OCI-LY3 (cell line): ENCODE results near the gene SEMA3G.

Experiments used
- H2AFZ ChIP-seq: fragments of 200-600, 300-600 bp; shearing (Covaris generic); 2 replicates; pipeline ENCODE4 v1.6.0; 2014; ENCODE audit warnings: antibody characterized with exemption, low read depth, low read length
- H3K27ac ChIP-seq: fragments of 200-600, 300-600 bp; sonication (generic); 2 replicates; pipeline ENCODE4 v1.5.1; 2014; ENCODE audit warnings: mild to moderate bottlenecking, low read length, moderate library complexity, mixed read lengths
- H3K27me3 ChIP-seq: fragments of 200-600, 300-600 bp; sonication (generic); 2 replicates; pipeline ENCODE4 v1.6.1; 2014; ENCODE audit warnings: low read depth, low read length, mixed read lengths
- H3K36me3 ChIP-seq: fragments of 200-600, 300-600 bp; sonication (generic); replicated peaks from 2 replicates; pipeline ENCODE3; 2014; ENCODE audit warnings: low read depth, low read length, mixed read lengths
- H3K4me1 ChIP-seq: fragments of 300-600, 200-600 bp; sonication (generic); 2 replicates; pipeline ENCODE4 v1.6.1; 2014; ENCODE audit warnings: low read length, mixed read lengths
- H3K4me2 ChIP-seq: fragments of 200-600, 300-600 bp; sonication (generic); 2 replicates; pipeline ENCODE4 v1.6.1; 2014; ENCODE audit warnings: low read length, mixed read lengths
- H3K4me3 ChIP-seq: fragments of 300-600, 200-600 bp; sonication (generic); 2 replicates; pipeline ENCODE4 v1.5.1; 2014; ENCODE audit warnings: antibody characterized with exemption, mild to moderate bottlenecking, low read length, moderate library complexity
- H3K79me2 ChIP-seq: fragments of 300-600, 200-600 bp; shearing (Covaris generic); 2 replicates; pipeline ENCODE4 v1.6.1; 2014; ENCODE audit warnings: mild to moderate bottlenecking, low read length, mixed read lengths
- H3K9ac ChIP-seq: fragments of 300-600, 200-600 bp; shearing (Covaris generic); 2 replicates; pipeline ENCODE4 v1.6.0; 2014; ENCODE audit warnings: mild to moderate bottlenecking, low read length, moderate library complexity
- H3K9me3 ChIP-seq: fragments of 200-600, 300-600 bp; shearing (Covaris generic); 2 replicates; pipeline ENCODE4 v1.6.1; 2014; ENCODE audit warnings: low read length, mixed read lengths; ENCODE audit not compliant: insufficient read depth
- H4K20me1 ChIP-seq: fragments of 200-600, 300-600 bp; sonication (generic); 2 replicates; pipeline ENCODE4 v1.6.1; 2016; ENCODE audit warnings: low read length, mixed read lengths; ENCODE audit not compliant: insufficient read depth
- EZH2phosphoT487 ChIP-seq: fragments of 200-600 bp; shearing (Covaris generic); IDR thresholded peaks from 2 replicates; pipeline ENCODE4 v1.6.1; 2018; ENCODE audit warnings: antibody characterized with exemption, mixed run types, low read depth
- TF ChIP-seq, protein P1 (sequence below): fragments of 200-600, 300-600 bp; sonication (generic); IDR thresholded peaks from 2 replicates; pipeline ENCODE4 v1.5.1; 2014; ENCODE audit warnings: antibody characterized with exemption, low read length, low read depth

Gene SEMA3G

DNA sequence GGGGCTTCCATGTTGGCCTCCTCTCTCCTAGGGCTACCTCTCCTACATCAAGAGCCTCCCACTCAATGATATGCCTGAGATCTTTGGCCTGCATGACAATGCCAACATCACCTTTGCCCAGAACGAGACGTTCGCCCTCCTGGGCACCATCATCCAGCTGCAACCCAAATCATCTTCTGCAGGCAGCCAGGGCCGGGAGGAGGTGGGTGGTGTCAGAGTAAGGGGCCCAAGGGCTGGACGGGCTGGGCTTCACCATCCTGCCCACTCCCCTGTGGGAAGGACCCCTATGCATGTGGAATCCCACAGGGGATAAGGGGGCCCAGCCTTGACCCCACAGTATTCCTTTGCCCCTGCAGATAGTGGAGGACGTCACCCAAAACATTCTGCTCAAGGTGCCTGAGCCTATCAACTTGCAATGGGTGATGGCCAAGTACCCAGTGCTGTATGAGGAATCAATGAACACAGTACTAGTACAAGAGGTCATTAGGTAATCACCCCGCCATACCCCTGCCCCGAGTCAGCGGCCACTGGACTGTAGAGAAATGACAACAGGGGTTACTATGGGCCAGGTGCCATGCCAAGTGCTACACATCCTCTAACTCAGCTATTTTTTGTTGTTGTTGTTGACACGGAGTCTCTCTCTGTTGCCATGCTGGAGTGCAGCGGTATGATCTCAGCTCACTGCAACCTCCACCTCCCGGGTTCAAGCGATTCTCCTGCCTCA, 47.1 kb downstream of the SEMA3G start:
- Histone ChIP-seq H2AFZ (no peak overlapping the region), H3K9me3 (no peaks in the 10 kb centered on the region), H3K9ac (no peak overlapping the region), H3K4me3 (no peak overlapping the region), H4K20me1 (no peaks in the 10 kb centered on the region), H3K36me3 (peaks cover 29% of the 10 kb centered on the region), H3K79me2 (no peaks in the 10 kb centered on the region), H3K27me3 (no peaks in the 10 kb centered on the region), H3K4me1 (no peaks in the 10 kb centered on the region), H3K27ac (no peak overlapping the region), H3K4me2 (no peak overlapping the region)
- TF ChIP-seq EZH2phosphoT487 = no peak
- TF ChIP-seq, protein P1, sequence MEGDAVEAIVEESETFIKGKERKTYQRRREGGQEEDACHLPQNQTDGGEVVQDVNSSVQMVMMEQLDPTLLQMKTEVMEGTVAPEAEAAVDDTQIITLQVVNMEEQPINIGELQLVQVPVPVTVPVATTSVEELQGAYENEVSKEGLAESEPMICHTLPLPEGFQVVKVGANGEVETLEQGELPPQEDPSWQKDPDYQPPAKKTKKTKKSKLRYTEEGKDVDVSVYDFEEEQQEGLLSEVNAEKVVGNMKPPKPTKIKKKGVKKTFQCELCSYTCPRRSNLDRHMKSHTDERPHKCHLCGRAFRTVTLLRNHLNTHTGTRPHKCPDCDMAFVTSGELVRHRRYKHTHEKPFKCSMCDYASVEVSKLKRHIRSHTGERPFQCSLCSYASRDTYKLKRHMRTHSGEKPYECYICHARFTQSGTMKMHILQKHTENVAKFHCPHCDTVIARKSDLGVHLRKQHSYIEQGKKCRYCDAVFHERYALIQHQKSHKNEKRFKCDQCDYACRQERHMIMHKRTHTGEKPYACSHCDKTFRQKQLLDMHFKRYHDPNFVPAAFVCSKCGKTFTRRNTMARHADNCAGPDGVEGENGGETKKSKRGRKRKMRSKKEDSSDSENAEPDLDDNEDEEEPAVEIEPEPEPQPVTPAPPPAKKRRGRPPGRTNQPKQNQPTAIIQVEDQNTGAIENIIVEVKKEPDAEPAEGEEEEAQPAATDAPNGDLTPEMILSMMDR = no peak

DNA sequence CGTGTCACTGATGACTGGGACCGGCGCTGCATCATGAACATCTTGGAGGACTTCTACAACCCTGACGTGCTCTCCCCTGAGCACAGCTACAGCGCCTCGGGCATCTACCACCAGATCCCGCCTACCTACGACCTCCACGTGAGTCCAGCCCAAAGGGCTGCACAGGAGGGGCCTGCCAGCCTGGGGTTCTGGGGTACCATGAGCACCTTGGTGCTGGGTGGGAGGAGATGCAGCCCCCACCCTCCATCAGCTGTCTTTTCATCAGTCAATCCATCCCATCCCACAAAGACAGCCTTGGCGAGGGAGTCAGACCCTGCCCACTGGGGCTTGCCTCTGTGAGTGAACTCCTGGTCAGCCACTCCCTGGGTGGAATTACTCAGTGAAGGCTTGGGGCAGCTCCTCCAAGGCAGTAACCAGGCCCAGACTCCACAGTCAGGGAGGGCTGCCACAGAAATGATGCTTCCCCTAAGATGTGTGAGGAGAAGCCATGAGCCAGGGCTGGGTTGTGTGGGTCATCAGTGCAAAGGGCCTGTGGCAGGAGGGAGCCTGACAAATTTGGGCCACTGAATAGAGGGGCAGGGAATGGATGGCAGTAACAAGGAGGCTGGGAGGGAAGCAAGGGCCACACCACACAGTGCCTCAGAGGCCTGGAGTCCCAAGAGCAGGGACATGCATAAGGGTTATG, 47.9 kb downstream of the SEMA3G start:
- no peak overlapping the region for H3K27ac ChIP-seq
- no peaks in the 10 kb centered on the region for H3K9me3 ChIP-seq

DNA sequence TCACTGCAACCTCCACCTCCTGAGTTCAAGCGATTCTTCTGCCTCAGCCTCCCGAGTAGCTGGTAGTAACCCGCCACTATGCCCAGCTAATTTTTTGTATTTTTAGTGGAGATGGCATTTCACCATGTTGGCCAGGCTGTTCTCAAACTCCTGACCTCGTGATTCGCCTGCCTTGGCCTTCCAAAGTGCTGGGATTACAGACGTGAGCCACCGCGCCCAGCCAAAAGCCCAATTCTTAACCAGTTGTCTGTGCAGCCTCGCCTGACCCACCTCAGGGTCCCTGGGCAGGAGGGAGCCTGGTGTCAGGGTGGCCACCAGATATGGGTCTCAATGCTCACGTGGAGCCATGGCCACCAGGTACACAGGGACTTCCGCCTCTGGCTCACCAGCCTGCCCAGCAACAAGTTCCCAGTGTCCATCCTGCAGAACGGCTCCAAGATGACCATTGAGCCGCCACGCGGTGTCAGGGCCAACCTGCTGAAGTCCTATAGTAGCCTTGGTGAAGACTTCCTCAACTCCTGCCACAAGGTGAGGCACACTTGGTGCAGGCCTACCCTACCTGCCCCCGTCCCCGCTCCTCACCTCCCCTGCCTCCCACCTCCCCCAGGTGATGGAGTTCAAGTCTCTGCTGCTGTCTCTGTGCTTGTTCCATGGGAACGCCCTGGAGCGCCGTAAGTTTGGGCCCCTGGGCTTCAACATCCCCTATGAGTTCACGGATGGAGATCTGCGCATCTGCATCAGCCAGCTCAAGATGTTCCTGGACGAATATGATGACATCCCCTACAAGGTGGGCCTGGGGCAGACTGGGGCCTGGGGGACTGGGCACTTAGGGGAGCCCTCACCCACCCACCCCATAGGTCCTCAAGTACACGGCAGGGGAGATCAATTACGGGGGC, 48.6 kb downstream of the SEMA3G start:
- no peaks in the 10 kb centered on the region for H3K79me2 ChIP-seq
- TF ChIP-seq, protein P1 = no peak
- no peak for TF ChIP-seq EZH2phosphoT487
- no peaks in the 10 kb centered on the region for H3K9me3 ChIP-seq
- no peak overlapping the region for H2AFZ ChIP-seq
- H3K4me2 ChIP-seq = no peak overlapping the region
- peaks cover 13% of the 10 kb centered on the region for H3K36me3 ChIP-seq
- H3K9ac ChIP-seq = no peak overlapping the region
- H3K4me1 ChIP-seq = peaks cover 4% of the 10 kb centered on the region; the same call in 1 of the 2 replicates
- H3K4me3 ChIP-seq = no peak overlapping the region
- no peaks in the 10 kb centered on the region for H3K27me3 ChIP-seq
- no peaks in the 10 kb centered on the region for H4K20me1 ChIP-seq
- H3K27ac ChIP-seq = no peak overlapping the region

More for the DNA sequence above, 47.9 kb downstream of the SEMA3G start:
- Histone ChIP-seq H3K4me3 (no peak overlapping the region), H3K9ac (no peak overlapping the region), H3K27me3 (no peaks in the 10 kb centered on the region), H2AFZ (no peak overlapping the region), H4K20me1 (no peaks in the 10 kb centered on the region), H3K4me2 (no peak overlapping the region), H3K36me3 (peaks cover 21% of the 10 kb centered on the region), H3K4me1 (no peaks in the 10 kb centered on the region), H3K79me2 (no peaks in the 10 kb centered on the region)
- no peak for TF ChIP-seq EZH2phosphoT487
- TF ChIP-seq, protein P1 = no peak

DNA sequence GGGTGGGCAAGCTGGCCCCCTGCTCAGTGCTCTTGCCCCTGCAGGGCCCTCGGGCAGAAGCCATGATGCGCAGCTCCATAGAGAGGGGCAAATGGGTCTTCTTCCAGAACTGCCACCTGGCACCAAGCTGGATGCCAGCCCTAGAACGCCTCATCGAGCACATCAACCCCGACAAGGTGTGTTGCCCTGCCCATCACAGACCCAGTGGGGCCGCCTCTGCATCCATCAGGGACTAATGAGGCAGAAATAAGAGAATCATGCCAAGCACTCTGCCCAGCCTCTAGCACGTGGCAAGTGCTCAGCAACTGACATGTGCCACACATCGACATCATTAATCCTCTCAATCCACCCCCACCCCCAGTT, 49.4 kb downstream of the SEMA3G start:
- H3K9ac ChIP-seq = no peak overlapping the region
- no peak overlapping the region for H2AFZ ChIP-seq
- TF ChIP-seq, protein P1 = no peak
- TF ChIP-seq EZH2phosphoT487 = no peak
- peaks cover 4% of the 10 kb centered on the region; the same call in 1 of the 2 replicates for H3K4me1 ChIP-seq
- no peaks in the 10 kb centered on the region for H3K79me2 ChIP-seq
- no peak overlapping the region for H3K27ac ChIP-seq
- no peak overlapping the region for H3K4me3 ChIP-seq
- H3K36me3 ChIP-seq = peaks cover 7% of the 10 kb centered on the region
- H3K27me3 ChIP-seq = no peaks in the 10 kb centered on the region
- no peaks in the 10 kb centered on the region for H4K20me1 ChIP-seq
- no peak overlapping the region for H3K4me2 ChIP-seq
- no peaks in the 10 kb centered on the region for H3K9me3 ChIP-seq
